OCI-M2 (cell line): ENCODE data around the gene TELO2.

Experiments used
- DNase-seq: peaks from one replicate; lab custom pipeline; 2025; ENCODE audit not compliant: unreplicated experiment; lab: John Stamatoyannopoulos, UW

TELO2 gene

DNA sequence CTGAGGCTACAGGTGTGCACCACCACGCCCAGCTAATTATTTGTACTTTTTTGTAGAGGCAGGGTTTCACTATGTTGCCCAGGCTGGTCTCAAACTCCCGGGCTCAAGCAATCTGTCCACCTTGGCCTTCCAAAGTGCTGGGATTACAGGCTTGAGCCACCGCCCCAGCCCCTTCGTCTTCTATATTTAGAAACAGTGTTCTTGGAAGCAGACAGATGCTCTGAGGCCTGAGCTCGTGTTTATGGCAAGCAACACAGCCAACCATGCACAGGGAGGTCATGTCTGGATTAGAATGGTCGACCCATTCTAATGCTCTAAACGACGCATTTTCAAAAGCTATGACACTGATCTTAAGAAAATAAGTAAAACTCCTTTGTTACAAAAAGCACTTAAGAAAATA is 56.9 kb downstream of the TELO2 start:
- DNase-seq = no peak

DNA sequence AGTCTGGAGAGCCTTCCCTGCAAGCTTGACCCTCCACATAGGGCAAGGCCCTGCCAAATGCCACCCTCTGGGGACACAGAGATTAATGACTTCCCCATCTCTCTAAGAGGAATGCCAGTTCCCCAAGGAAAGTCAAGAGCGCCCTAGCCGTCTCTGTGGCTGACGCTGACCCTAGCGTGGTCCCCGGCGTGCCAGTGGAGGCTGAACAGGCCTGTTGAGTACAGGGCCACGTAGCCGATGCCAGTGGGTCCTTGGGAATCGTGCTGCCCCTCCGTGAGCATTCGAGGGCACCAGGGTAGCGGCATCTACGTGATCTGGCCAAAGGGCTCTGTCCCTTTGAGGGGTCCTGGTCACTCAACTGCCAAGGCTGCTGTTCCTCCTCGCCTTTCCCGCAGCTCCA is 57.5 kb downstream of the TELO2 start:
- DNase-seq = no peak

DNA sequence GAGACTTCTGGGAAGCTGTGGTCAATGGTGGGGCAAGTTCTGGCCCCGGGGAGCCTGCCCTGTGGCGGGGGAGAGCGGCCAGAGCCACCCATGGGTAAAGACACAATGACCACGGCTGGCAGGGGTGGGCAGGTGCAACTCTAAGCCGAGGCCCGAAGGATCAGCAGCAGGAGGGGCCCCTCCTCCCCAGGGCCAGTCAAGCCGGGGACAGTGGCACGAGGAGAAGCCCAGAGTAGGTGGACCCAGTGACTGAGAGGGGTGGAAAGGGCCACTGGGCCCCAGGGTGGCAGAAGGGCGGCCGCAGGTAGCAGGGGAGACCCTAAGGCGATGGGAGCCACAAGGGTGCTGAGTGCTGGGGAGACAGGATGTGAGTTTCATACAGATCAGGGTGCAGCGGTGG is 58.0 kb downstream of the TELO2 start:
- DNase-seq = no peak

DNA sequence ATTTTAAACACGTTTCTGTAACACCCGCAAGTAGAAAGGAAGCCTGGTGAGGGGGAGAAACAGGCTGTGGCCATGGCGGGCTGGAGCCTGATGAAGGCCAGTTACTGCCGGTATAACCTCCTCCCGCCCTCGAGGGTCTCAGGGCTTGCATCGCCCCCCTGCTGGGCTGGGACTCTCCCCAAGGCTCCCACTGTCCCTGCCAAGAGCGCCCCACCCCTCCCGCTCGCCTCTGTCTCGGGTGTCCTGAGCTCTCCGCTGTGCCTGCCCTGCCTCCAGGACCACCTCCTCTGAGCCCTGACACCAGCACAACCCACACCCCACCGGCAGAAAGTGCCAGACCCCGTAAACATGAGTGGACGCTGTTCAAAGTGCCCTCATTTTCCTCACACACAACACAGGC is 59.0 kb downstream of the TELO2 start:
- DNase-seq = no peak

DNA sequence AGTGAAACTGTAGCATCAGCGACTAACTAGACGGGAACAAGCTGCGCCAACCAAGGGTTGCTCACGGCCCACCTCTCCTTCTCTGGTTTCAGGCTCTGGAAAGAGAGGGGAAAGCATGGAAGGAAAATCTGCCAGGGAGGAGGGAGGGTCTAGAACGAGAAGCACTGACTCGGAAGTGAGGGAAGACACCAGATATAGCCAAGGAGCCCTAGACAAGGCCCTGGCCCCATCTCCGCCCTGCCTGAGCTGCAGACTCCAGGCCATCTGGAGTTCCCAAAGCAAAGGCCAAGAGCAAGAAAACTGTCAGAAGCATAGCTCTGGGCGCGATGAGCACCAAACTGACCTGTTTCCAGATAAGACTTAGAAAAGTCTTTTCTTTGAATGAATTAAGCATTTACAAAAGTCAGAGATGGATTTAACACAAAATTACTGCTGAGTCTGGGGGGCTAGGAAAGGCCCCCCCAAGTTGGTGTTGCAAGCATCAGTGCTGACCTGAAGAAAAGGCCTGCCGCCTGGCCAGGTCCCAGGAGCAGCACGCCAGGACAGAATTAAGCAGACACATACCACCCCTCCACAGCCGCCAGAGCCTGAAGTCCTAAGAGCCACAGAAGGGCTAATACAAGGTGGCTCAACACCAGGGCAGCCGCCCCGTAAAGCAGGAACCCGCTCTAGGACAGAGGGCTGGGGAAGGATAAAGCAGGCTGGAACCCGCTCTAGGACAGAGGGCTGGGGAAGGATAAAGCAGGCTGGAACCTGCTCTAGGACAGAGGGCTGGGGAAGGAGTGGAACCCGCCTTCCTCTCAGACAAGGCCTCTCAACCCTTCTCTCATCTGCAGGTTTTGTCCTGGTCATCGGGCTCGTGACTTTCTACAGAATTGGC is 61.0 kb downstream of the TELO2 start:
- no peak for DNase-seq

DNA sequence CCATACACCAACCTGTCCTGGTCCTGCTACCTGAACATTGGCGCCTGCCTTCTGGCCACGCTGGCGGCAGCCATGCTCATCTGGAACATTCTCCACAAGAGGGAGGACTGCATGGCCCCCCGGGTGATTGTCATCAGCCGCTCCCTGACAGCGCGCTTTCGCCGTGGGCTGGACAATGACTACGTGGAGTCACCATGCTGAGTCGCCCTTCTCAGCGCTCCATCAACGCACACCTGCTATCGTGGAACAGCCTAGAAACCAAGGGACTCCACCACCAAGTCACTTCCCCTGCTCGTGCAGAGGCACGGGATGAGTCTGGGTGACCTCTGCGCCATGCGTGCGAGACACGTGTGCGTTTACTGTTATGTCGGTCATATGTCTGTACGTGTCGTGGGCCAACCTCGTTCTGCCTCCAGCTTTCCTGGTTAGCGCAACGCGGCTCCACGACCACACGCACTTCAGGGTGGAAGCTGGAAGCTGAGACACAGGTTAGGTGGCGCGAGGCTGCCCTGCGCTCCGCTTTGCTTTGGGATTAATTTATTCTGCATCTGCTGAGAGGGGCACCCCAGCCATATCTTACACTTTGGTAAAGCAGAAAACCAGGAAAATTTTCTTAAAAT is 61.8 kb downstream of the TELO2 start:
- no peak for DNase-seq

DNA sequence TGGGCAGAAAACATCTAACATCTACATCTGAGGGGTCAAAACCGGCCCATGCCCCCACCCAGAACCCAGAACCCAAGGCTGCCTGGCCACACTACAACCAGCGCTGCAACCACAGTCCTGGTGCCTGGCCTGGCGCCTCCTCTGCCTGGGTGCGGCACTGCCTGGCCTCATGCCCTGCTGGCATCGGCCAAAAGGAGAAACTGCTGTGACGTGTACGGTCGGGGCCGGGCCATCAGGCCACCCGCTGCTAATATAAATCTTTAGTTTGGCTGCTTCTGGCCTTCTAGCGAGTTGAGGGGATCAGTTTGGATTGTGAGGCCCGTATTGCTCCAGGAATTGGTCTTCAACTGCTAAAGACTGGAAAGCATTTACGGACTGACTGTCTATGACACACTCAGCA is 63.1 kb downstream of the TELO2 start:
- DNase-seq = no peak

DNA sequence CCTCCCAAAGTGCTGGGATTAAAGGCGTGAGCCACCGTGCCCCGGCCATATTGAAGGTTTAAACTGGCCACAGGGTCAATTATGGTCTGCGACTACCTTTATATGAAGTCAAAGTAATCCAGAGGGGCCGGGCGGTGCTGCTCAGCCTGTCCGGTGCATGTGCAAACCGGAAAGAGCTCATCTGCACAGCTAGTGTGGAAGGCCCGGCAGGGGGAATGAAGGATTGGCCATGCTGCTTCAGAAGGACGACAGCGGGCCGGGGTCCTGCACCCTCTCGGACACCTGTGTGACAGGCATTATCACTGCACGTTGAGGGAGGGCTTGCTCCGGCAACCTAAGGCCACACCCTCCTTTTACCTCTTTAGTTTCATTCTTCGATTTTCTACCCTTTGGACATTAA is 63.9 kb downstream of the TELO2 start:
- DNase-seq = no peak

DNA sequence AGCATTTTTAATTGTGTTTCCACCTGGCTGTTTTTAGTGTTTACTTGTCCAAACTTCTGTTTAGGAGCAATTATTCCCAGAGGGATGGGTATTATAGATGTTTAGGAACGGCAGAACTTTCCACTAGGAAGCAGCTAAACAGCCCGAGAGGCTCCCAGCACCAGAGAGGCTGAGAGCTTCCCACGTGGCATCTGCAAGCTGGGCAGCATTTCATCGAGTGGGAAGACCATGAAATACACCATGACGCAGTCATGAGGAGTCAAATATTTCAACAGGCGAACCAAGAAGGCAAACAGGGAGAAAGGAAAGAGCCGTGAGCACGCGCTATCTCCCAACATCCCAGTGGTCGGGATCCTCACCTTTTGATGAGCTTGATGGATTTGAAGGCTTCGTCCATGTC is 64.4 kb downstream of the TELO2 start:
- DNase-seq = no peak

DNA sequence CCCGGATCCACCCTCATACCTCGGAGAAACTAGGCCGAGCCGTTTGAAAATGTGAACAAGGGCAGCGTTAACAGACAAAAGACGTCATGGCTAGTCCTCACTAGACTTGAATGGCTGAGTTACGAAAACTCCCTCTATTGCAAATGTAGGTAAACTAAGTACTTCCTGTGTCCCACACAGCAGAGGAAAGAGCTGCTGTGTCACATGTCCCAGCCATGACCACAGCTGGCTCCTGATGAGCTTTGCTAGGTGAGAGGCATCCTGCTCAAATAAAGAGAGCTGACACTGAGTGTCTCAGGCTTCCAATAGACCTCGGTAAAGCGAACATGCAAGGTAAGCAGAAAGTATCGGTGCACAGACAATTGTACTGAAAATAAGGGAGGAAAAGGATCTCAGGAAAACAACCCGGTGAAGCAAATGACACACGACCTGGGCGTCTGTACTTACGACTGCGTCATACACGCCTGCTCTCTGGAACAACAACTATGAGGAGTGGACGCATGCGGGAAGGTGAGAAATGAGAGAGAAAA is 66.4 kb downstream of the TELO2 start:
- DNase-seq = no peak
